Measurements from ENCODE around the gene BRD1. TPM values are rescaled to one million over a fixed set of nuclear protein-coding genes. Genes with fewer than 3 reads are reported as not detected.
"Not testable (repeated sequence)": the region's sequence is repeated elsewhere in the genome, so short reads cannot be mapped to it uniquely, and the experiment has no call there.

BRD1 gene
- total and polyA plus RNA-seq, 7 donors, result 7.9 to 22.9 (median 16.9) TPM

- H3K36me3 ChIP-seq (ENCODE audit: insufficient read depth in 1 of 2, low read depth in 1 of 2), result peaks cover 6 to 58% of the 10 kb centered on the region in 2 donors
- peaks cover 37% of the 10 kb centered on the region for H3K4me1 ChIP-seq
- TF ChIP-seq CTCF (IDR thresholded peaks at IDR 0.05), result no peak
- intact Hi-C loops (cut with DNase I), result loop anchor here in 1 of 2 donors (5.0 kb wide), 1 partner anchor 36 kb away; no protein-coding TSS in a partner anchor
- DNase-seq, result peak in 1 of 2 donors; percentile 39
- no peak overlapping the region for H3K27ac ChIP-seq
- no peak overlapping the region for H3K4me3 ChIP-seq
- no peak for ATAC-seq
- WGBS, 3 donors, result 90 to 92% (median 90%) methylated on average over 53 of the region's 53 CpGs
- H3K27me3 ChIP-seq (ENCODE audit: insufficient read depth in 3 of 3, low read length in 2 of 3), result no peaks in the 10 kb centered on the region
- H3K9me3 ChIP-seq, result no peaks in the 10 kb centered on the region
These were observed 4.2 kb downstream of the BRD1 start for GRCh38 chr22:49823289-49824045.

GRCh38 chr22:49821741-49822140, 5.9 kb downstream of the BRD1 start:
- peaks cover 6 to 76% of the 10 kb centered on the region in 2 donors for H3K36me3 ChIP-seq (ENCODE audit: insufficient read depth in 1 of 2, low read depth in 1 of 2)
- intact Hi-C loops (cut with DNase I), result loop anchor here in 1 of 2 donors (5.0 kb wide), 1 partner anchor 34 kb away; no protein-coding TSS in a partner anchor
- WGBS, 3 donors, result 72 to 81% (median 76%) methylated on average over 10 to 11 of the region's 11 CpGs

GRCh38 chr22:49820984-49821383, 6.7 kb downstream of the BRD1 start:
- peaks cover 34% of the 10 kb centered on the region for H3K4me1 ChIP-seq
- no peak overlapping the region for H3K27ac ChIP-seq
- ATAC-seq (peak; percentile 42 to 71 (median 53)), DNase-seq (no peak)
- no peaks in the 10 kb centered on the region for H3K27me3 ChIP-seq (ENCODE audit: insufficient read depth in 3 of 3, low read length in 2 of 3)
- no peak overlapping the region for H3K4me3 ChIP-seq
- intact Hi-C loops (cut with DNase I), result loop anchor here in 1 of 2 donors (5.0 kb wide), 1 partner anchor 34 kb away; no protein-coding TSS in a partner anchor
- H3K9me3 ChIP-seq, result no peaks in the 10 kb centered on the region
- H3K36me3 ChIP-seq (ENCODE audit: insufficient read depth in 1 of 2, low read depth in 1 of 2), result peaks cover 6 to 83% of the 10 kb centered on the region in 2 donors
- TF ChIP-seq CTCF (IDR thresholded peaks at IDR 0.05), result no peak
- 59 to 83% (median 62%) methylated on average over 7 of the region's 7 CpGs for WGBS, 3 donors

More at GRCh38 chr22:49821741-49822140, 5.9 kb downstream of the BRD1 start:
- H3K27me3 ChIP-seq (ENCODE audit: insufficient read depth in 3 of 3, low read length in 2 of 3); H3K27ac ChIP-seq; H3K9me3 ChIP-seq; DNase-seq; ATAC-seq; H3K4me3 ChIP-seq: not testable (repeated sequence)
- peaks cover 37% of the 10 kb centered on the region for H3K4me1 ChIP-seq

- TF ChIP-seq CTCF (IDR thresholded peaks at IDR 0.05), result no peak
- 94 to 99% (median 96%) methylated on average over 3 of the region's 3 CpGs for WGBS, 3 donors
- H3K4me3 ChIP-seq, result no peak overlapping the region
- intact Hi-C loops (cut with DNase I), result no loop called here
- DNase-seq (peak in 1 of 2 donors; percentile 18), ATAC-seq (no peak)
- peaks cover 17% of the 10 kb centered on the region for H3K4me1 ChIP-seq
- H3K27ac ChIP-seq, result no peak overlapping the region
- no peaks in the 10 kb centered on the region for H3K27me3 ChIP-seq (ENCODE audit: insufficient read depth in 3 of 3, low read length in 2 of 3)
- H3K9me3 ChIP-seq, result no peaks in the 10 kb centered on the region
- peaks cover 3 to 85% of the 10 kb centered on the region in 2 donors for H3K36me3 ChIP-seq (ENCODE audit: insufficient read depth in 1 of 2, low read depth in 1 of 2)
These were observed 10.3 kb downstream of the BRD1 start for GRCh38 chr22:49817359-49817758.

- no peak overlapping the region for H3K4me3 ChIP-seq
- H3K27me3 ChIP-seq (ENCODE audit: insufficient read depth in 3 of 3, low read length in 2 of 3), result no peaks in the 10 kb centered on the region
- DNase-seq (peak in 1 of 2 donors; percentile 51), ATAC-seq (no peak)
- no peaks in the 10 kb centered on the region for H3K9me3 ChIP-seq
- no peak for TF ChIP-seq CTCF (IDR thresholded peaks at IDR 0.05)
- intact Hi-C loops (cut with DNase I), result no loop called here
- H3K4me1 ChIP-seq, result peaks cover 27% of the 10 kb centered on the region
- no peak overlapping the region for H3K27ac ChIP-seq
- WGBS, 3 donors, result 83 to 89% (median 87%) methylated on average over 15 of the region's 15 CpGs
- H3K36me3 ChIP-seq (ENCODE audit: insufficient read depth in 1 of 2, low read depth in 1 of 2), result peaks cover 0 to 68% of the 10 kb centered on the region in 2 donors
These were observed 12.0 kb downstream of the BRD1 start for GRCh38 chr22:49815641-49816091.
